UCSD-AML1 (cell line): ENCODE data around the gene SMC1B.
"Not testable (repeated sequence)": the region's sequence is repeated elsewhere in the genome, so short reads cannot be mapped to it uniquely, and the experiment has no call there.

ENCODE experiments used
- DNase-seq: peaks from one replicate; lab custom pipeline; 2025; ENCODE audit not compliant: unreplicated experiment; lab: John Stamatoyannopoulos, UW

SMC1B gene

DNA sequence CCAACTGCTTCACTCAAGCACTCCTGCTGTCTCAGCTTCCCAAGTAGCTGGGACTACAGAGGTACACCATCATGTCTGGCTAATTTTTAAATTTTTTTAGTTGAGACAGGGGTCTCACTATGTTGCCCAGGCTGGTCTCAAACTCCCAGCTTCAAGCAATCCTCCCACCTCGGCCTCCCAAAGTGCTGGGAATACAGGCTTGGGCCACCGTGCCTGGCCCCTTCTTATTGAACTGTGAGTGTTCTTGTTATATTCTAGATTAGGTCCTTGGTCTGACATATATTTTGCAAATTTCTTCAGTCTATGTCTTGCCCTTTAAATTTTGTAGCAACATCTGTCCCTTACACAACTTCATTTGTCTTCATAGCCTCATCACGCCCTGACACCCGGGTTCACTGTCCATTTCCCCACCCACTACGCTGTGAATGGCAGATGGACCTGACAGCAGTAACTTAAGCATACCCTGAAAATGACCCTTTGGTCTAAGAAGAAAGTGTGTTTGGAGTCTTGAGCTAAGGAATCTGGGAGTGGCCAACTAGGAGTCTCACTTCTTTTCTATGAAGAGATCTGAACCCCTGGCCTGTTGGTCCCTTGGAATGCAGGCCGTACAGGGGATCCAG lies 107.8 kb downstream of the SMC1B start:
- no peak for DNase-seq

DNA sequence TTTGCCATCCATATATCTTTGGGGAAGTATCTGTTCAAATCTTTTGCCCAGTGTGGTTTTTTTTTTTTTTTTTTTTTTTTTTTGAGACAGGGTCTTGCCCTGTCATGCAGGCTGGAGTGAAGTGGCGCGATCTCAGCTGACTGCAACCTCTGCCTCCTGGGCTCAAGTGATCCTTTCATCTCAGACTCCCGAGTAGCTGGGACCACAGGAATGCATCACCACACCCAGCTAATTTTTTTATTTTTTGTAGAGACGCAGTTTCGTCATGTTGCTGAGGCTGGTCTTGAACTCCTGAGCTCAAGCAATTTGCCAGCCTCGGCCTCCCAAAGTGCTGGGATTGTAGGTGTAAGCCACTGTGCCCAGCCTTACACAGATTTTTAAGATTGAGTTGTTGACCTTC lies 108.4 kb downstream of the SMC1B start:
- no peak for DNase-seq

DNA sequence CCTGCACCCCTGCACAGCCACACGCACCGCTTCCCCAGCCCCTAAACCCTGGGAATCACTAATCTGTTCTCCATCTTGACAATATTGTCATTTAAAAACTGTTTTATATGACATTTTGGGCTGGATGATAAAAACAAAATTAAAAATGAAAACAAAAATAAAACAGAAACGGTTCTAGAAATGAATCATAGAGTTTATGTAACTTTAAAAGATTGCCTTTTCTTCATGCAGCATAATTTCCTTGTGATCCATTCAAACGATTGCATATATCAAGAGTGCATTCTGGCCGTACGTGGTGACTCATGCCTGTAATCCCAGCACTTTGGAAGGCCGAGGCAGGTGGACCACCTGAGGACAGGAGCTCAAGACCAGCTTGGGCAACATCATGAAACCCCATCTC lies 110.2 kb downstream of the SMC1B start:
- DNase-seq = no peak

DNA sequence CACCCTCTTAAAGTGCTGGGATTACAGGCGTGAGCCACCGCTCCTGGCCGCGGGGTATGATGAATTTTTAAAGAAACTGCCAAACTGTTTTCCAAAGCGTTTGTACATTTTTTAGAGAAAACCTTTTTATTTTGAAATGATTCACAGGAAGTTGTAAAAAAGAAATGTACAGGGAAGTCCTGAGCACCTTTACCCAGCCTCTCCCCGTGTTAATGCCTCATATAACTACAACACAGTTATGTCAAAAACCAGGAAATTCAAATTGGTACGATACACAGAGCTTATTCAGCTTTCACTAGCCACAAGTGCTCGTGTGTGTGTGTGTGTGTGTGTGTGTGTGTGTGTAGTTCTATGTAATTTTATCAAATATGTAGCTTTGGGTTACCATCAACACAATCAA lies 110.6 kb downstream of the SMC1B start:
- DNase-seq = no peak

DNA sequence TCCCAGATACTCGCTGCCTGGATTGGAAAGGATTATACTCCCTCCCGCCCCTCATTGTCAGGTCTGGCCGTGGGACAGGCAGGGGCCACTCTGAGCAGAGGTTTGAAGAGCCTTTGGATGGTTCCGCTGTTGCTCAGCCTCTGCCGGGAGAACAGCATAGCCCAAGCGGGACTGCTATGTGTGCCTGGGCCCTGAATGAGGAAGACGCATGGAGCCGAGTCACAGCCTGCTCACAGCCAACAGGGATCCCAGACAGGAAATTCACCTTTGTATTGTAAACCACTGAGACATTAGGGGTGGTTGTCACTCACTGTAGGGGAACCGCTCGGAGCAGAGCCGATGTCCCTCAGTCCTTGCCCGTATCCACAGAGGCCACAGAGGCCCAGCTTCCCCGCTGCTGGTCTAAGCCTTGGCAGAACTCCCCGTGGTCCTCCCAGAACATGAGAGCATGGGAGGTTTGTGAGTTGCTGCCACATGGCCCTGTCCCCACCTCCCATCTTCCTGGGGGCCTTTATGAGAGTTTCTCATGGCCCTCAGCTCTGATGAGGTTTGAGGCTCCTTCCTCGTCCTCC lies 114.4 kb downstream of the SMC1B start:
- no peak for DNase-seq

DNA sequence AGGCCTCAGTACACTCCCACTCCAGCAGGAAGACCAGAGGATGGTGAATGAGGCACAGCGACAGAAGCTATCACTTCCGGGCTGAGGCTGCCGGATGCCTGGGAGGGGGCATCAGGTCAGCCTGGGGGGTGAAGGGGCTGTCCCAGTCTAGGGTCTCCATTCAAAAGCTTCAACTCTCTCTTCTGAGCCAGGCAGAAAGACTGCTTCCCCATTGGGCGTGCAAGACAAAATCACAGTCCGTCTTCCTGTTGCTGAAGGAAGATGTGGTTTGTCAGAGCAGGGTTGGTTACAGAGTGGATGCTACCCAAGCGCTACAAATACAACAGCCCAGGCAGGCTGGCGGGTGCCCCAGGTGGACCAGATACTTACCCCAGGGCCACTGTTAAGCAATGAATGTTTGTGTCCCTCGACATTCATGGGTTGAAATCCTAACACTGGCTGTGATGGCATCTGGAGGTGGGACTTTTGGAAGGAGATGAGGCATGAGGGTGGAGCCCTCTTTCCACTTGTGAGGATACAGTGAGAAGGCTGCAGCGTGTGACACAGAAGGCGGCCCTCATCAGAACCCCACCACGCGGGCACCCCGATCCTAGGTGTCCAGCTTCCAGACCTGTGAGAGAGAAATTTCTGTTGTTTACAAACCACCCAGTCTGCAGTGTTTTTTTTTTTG lies 116.6 kb downstream of the SMC1B start:
- DNase-seq = no peak

DNA sequence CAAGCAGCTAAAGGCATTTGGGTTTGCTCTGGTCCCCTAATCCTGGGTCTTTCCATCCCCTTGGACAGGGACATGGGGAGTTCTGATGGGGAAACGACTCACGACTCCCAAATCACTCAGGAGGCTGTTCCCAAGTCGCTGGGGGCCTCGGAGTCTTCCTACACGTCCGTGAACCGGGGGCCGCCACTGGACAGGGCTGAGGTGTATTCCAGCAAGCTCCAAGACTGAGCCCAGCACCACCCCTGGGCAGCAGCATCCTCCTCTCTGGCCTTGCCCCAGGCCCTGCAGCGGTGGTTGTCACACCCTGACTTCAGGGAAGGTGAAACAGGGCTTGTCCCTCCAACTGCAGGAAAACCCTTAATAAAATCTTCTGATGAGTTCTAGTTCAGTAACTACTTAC lies 117.9 kb downstream of the SMC1B start:
- DNase-seq = no peak

DNA sequence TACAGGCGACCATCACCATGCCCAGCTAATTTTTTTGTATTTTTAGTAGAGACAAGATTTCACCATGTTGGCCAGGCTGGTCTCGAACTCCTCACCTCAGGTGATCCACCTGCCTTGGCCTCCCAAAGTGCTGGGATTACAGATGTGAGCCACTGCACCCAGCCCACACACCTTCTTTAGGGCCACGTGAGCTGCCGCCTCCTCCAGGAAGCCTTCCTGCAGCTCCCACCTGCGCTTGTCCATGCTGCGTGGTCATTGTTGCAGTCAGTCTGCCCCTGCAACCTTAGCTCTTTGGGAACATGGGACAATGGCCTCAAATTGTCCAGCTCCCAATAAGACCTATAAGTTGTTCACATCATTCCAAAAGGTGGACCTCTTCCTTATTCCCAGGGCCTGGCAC lies 118.4 kb downstream of the SMC1B start:
- DNase-seq = not testable (repeated sequence)
